GM12878 (cell line): ENCODE data around the gene TLE3. TPM values are rescaled to one million over a fixed set of nuclear protein-coding genes. Genes with fewer than 3 reads are reported as not detected.

ENCODE experiments used
- ATAC-seq: fragments of 200-7000 bp; cut with Tn5 transposase; 3 replicates; pipeline ENCODE4 v1.9.1; 2020; ENCODE audit warnings: mild to moderate bottlenecking, moderate library complexity
- BruUV-seq: library from RNA; stranded (reverse); fragments of 400-500 nt; replicated peaks from 2 replicates; lab custom pipeline; 2021; lab: Mats Ljungman, UMichigan
- CTCF ChIA-PET: fragments of 300-600 bp; sonication (Branson Sonifier 250); formaldehyde crosslinking; extraction: SDS; loops from one replicate; lab custom pipeline; 2021; ENCODE audit warnings: inconsistent platforms; lab: Yijun Ruan, JAX
- POLR2A ChIA-PET: fragments of 350-600 bp; formaldehyde crosslinking; extraction: SDS; loops from one replicate; lab custom pipeline; 2021; ENCODE audit warnings: inconsistent platforms; lab: Charles Lee
- RAD21 ChIA-PET: fragments of 300-600 bp; sonication (Branson Sonifier 250); formaldehyde crosslinking; loops from one replicate; lab custom pipeline; 2023; ENCODE audit warnings: antibody characterized with exemption; ENCODE audit not compliant: unreplicated experiment; lab: Charles Lee
- SMC1A ChIA-PET: fragments of 300-600 bp; sonication (Branson Sonifier 250); formaldehyde crosslinking; loops from one replicate; lab custom pipeline; 2023; ENCODE audit not compliant: unreplicated experiment, uncharacterized antibody; lab: Charles Lee
- DNase-seq: peaks from one replicate; pipeline ENCODE4 v3.0.0-alpha.2; 2011; ENCODE audit warnings: low read depth, low spot score
- FAIRE-seq: peaks from 3 replicates; lab custom pipeline; 2011; peaks lifted over from hg19 to GRCh38; lab: Jason Lieb, UNC
- H2AFZ ChIP-seq: 2 replicates; pipeline ENCODE4 v1.6.0; 2011; ENCODE audit warnings: low read depth, low read length, control low read depth; ENCODE audit not compliant: control insufficient read depth
- H3K27ac ChIP-seq: 2 replicates; pipeline ENCODE4 v1.5.1; 2011; ENCODE audit warnings: control low read depth; ENCODE audit not compliant: control insufficient read depth, insufficient read depth
- H3K27me3 ChIP-seq, 2 experiments: replicated peaks in 1 of 2; 2 replicates each; pipeline versions ENCODE4 v1.6.0 to v1.6.1; 2011; ENCODE audit warnings: low read length in 1 of 2; ENCODE audit not compliant: control insufficient read depth in 2 of 2, insufficient read depth in 2 of 2
- H3K36me3 ChIP-seq, 2 experiments: 2 replicates each; pipeline ENCODE4 v1.5.1; 2011; ENCODE audit warnings: low read length in 1 of 2; ENCODE audit not compliant: control insufficient read depth in 2 of 2, insufficient read depth in 2 of 2
- H3K4me1 ChIP-seq: 2 replicates; pipeline ENCODE4 v1.6.1; 2011; ENCODE audit warnings: mild to moderate bottlenecking, low read length, moderate library complexity, mixed read lengths; ENCODE audit not compliant: control insufficient read depth, insufficient read depth
- H3K4me2 ChIP-seq: 2 replicates; pipeline ENCODE4 v1.6.0; 2011; ENCODE audit warnings: control low read depth; ENCODE audit not compliant: control insufficient read depth, insufficient read depth
- H3K4me3 ChIP-seq: fragments of 200-600 bp; sonication (generic); 2 replicates; pipeline ENCODE4 v1.5.1; 2016
- H3K79me2 ChIP-seq: 2 replicates; pipeline ENCODE4 v1.6.0; 2011; ENCODE audit warnings: low read length; ENCODE audit not compliant: control insufficient read depth, insufficient read depth
- H3K9ac ChIP-seq: 2 replicates; pipeline ENCODE4 v1.8.0; 2011; ENCODE audit warnings: low read length, control low read depth, mixed read lengths; ENCODE audit not compliant: control insufficient read depth, insufficient read depth
- H3K9me3 ChIP-seq: replicated peaks from 3 replicates; pipeline ENCODE4 v1.5.1; 2011; ENCODE audit warnings: mild to moderate bottlenecking, low read length; ENCODE audit not compliant: control insufficient read depth, insufficient read depth
- H4K20me1 ChIP-seq: 2 replicates; pipeline ENCODE4 v1.6.0; 2011; ENCODE audit not compliant: control insufficient read depth, insufficient read depth
- ESRRA ChIP-seq: IDR thresholded peaks from 2 replicates; pipeline ENCODE4 v1.6.1; 2012; ENCODE audit warnings: mild to moderate bottlenecking, low read length, improper control_type of control experiment
- IRF4 ChIP-seq: IDR thresholded peaks from 2 replicates; pipeline ENCODE4 v1.6.1; 2011; ENCODE audit warnings: low read depth, low read length
- NKRF ChIP-seq: fragments of 450-650 bp; conservative IDR thresholded peaks from 2 replicates; pipeline ENCODE4 v1.6.1; 2017; ENCODE audit warnings: mild to moderate bottlenecking, moderate library complexity
- POLR2A ChIP-seq: IDR thresholded peaks from 2 replicates; pipeline ENCODE4 v1.6.1; 2011; ENCODE audit warnings: low read depth, mild to moderate bottlenecking, low read length
- ZBTB33 ChIP-seq: fragments of 450-650 bp; IDR thresholded peaks from 2 replicates; pipeline ENCODE4 v1.6.1; 2017; ENCODE audit warnings: mild to moderate bottlenecking
- WGBS: methylation state at CpG from one replicate; pipeline ENCODE4 v1.1.6; 2016; ENCODE audit warnings: low lambda C conversion rate; ENCODE audit not compliant: insufficient replicate concordance, insufficient coverage; ENCODE audit errors: missing lambda C conversion rate; 5-methylcytosine and 5-hydroxymethylcytosine counted together
- in situ Hi-C: fragments of 300-500 bp; cut with MboI; formaldehyde crosslinking; loops from 9 replicates; pipeline ENCODE4 v1.14.3; 2018; ENCODE audit warnings: mixed read lengths
- intact Hi-C: fragments of 100-400 bp; cut with micrococcal nuclease; formaldehyde crosslinking; loops from one replicate; pipeline ENCODE4 v1.14.2; 2022; ENCODE audit not compliant: unreplicated experiment
- polyA plus RNA-seq, 11 experiments: library from polyadenylated mRNA; depleted of rRNA in 4 of 11; unstranded in 6 of 11; stranded (reverse) in 5 of 11; fragments of >200 nt; fragmentation: Nextera tagmentation in 4 of 11; fragmentation: Illumina TruSeq in 1 of 11; extraction: Ambion mirVana in 4 of 11; extraction: Trizol in 1 of 11; gene quantifications; 1 replicate in 1 of 11; 2 replicates in 10 of 11; pipeline versions ENCODE4 v1.2.1 to v1.2.3, GENCODE V29; 2011 to 2016; ENCODE audit warnings: inconsistent platforms in 2 of 11, missing spikeins in 2 of 11, low read depth in 1 of 11
- total RNA-seq, 4 experiments: library from RNA; depleted of rRNA in 3 of 4; stranded (reverse); fragments of >200 nt in 3 of 4; fragmentation: Illumina TruSeq in 1 of 4; extraction: Trizol in 1 of 4; gene quantifications; 2 replicates each; pipeline versions ENCODE4 v1.2.1 to v1.2.3, GENCODE V29; 2013 to 2021

The TLE3 gene
- total and polyA plus RNA-seq, 10 of the 15 experiments (the other 5 are each of a cell fraction or from before 2014, with no cell fraction given): 1.2 to 65.5 (median 9.7) TPM

- TF ChIP-seq NKRF (no peak), ZBTB33 (no peak)
These were observed 48.9 kb downstream of the TLE3 start (continued) for GRCh38 chr15:70048578-70049514.

GRCh38 chr15:70048198-70048565 is 49.5 kb downstream of the TLE3 start:
- H3K27ac ChIP-seq: no peak overlapping the region
- 96% methylated on average over 9 of the region's 9 CpGs for WGBS
- in situ Hi-C loops (no loop called here), intact Hi-C loops (no loop called here)
- SMC1A ChIA-PET: interaction anchor here (0.6 to 1.5 kb wide), 3 partner anchors 10 to 92 kb away, joined by 3 to 4 read pairs (median 4); no protein-coding TSS in a partner anchor
- ATAC-seq (no peak), FAIRE-seq (no peak), DNase-seq (no peak)
- RAD21 ChIA-PET: no interaction called here
- H3K9ac ChIP-seq: no peak overlapping the region
- POLR2A ChIA-PET: interaction anchor here (0.8 to 1.4 kb wide), 2 partner anchors 31 to 35 kb away, joined by 3 to 6 read pairs; no protein-coding TSS in a partner anchor
- TF ChIP-seq IRF4 (no peak), POLR2A (0 out of 2 replicates have a peak, but pooled peaks have one; percentile 25), ESRRA (no peak)
- H3K27me3 ChIP-seq: no peaks in the 10 kb centered on the region
- H3K9me3 ChIP-seq: no peaks in the 10 kb centered on the region
- no peak overlapping the region for H2AFZ ChIP-seq
- H4K20me1 ChIP-seq: no peaks in the 10 kb centered on the region; the same call in 1 of the 2 replicates
- CTCF ChIA-PET: no interaction called here
- BruUV-seq: no TSS peak
- H3K79me2 ChIP-seq: no peaks in the 10 kb centered on the region
- H3K36me3 ChIP-seq: peaks cover 12 to 14% of the 10 kb centered on the region in 2 experiments; a peak in 3 of 4 replicates
- no peak overlapping the region for H3K4me2 ChIP-seq
- H3K4me3 ChIP-seq: no peak overlapping the region
- H3K4me1 ChIP-seq: no peaks in the 10 kb centered on the region
